Panc1 (cell line): Measurements from ENCODE around the gene PIK3R6. TPM values are rescaled to one million over a fixed set of nuclear protein-coding genes. Genes with fewer than 3 reads are reported as not detected.

Experiments used
- ATAC-seq: fragments of 200-7000 bp; cut with Tn5 transposase; 2 replicates; pipeline ENCODE4 v1.9.1; 2020; ENCODE audit warnings: mild to moderate bottlenecking, moderate library complexity
- BruUV-seq: library from RNA; stranded (reverse); fragments of 400-500 nt; replicated peaks from 2 replicates; lab custom pipeline; 2021; lab: Mats Ljungman, UMichigan
- CTCF ChIA-PET: fragments of 300-600 bp; sonication (Branson Sonifier 250); formaldehyde crosslinking; loops from one replicate; lab custom pipeline; 2022; ENCODE audit warnings: antibody characterized with exemption; lab: Charles Lee
- POLR2A ChIA-PET: fragments of 300-600 bp; sonication (Branson Sonifier 250); formaldehyde crosslinking; loops from one replicate; lab custom pipeline; 2022; ENCODE audit warnings: antibody characterized with exemption; lab: Charles Lee
- DNase-seq: peaks from one replicate; pipeline ENCODE4 v3.0.0-alpha.2; 2010; ENCODE audit warnings: low read depth, low spot score
- H3K27ac ChIP-seq: 2 replicates; pipeline ENCODE4 v1.5.1; 2011; ENCODE audit warnings: mild to moderate bottlenecking, low read length, inconsistent platforms
- H3K27me3 ChIP-seq: fragments of 200-500 bp; sonication (Bioruptor generic); 2 replicates; pipeline ENCODE4 v1.6.0; 2014; ENCODE audit warnings: low read length, inconsistent platforms; ENCODE audit not compliant: control insufficient read depth, insufficient read depth
- H3K36me3 ChIP-seq: fragments of 200-500 bp; sonication (Bioruptor generic); 2 replicates; pipeline ENCODE4 v1.5.1; 2014; ENCODE audit warnings: inconsistent platforms, mild to moderate bottlenecking, low read length, moderate library complexity; ENCODE audit not compliant: control insufficient read depth, insufficient read depth
- H3K4me1 ChIP-seq: 2 replicates; pipeline ENCODE4 v1.5.1; 2011; ENCODE audit warnings: inconsistent platforms, mild to moderate bottlenecking, low read length, moderate library complexity; ENCODE audit not compliant: control insufficient read depth, insufficient read depth
- H3K4me3 ChIP-seq, 2 experiments: 2 replicates each; pipeline ENCODE4 v1.5.1; 2011 to 2012; ENCODE audit warnings: low read depth in 2 of 2, low read length in 2 of 2, mild to moderate bottlenecking in 2 of 2, inconsistent platforms in 1 of 2, moderate library complexity in 1 of 2
- H3K9me3 ChIP-seq: fragments of 200-500 bp; sonication (Bioruptor generic); 2 replicates; pipeline ENCODE4 v1.5.1; 2014; ENCODE audit warnings: low read depth, mild to moderate bottlenecking, inconsistent platforms, low read length, moderate library complexity; ENCODE audit not compliant: control insufficient read depth, insufficient read depth
- POLR2AphosphoS5 ChIP-seq: IDR thresholded peaks from 2 replicates; pipeline ENCODE4 v1.6.1; 2012; ENCODE audit warnings: mild to moderate bottlenecking, low read depth, low read length, moderate library complexity
- SIN3A ChIP-seq: IDR thresholded peaks from 2 replicates; pipeline ENCODE4 v1.6.1; 2012; ENCODE audit warnings: low read depth, mild to moderate bottlenecking, low read length, moderate library complexity, borderline replicate concordance; ENCODE audit not compliant: insufficient read depth
- TCF7L2 ChIP-seq: IDR thresholded peaks from 2 replicates; pipeline ENCODE4 v1.6.1; 2011; ENCODE audit warnings: mild to moderate bottlenecking, low read depth, low read length, inconsistent platforms
- in situ Hi-C: cut with HindIII; loops from 2 replicates; pipeline ENCODE4 v1.10.0; 2016; ENCODE audit warnings: low sequenced_read_pairs, low pct_unique_long_range_greater_than_20kb
- intact Hi-C: fragments of 100-400 bp; cut with micrococcal nuclease; formaldehyde crosslinking; loops from one replicate; pipeline ENCODE4 v1.10.0; 2022; ENCODE audit not compliant: unreplicated experiment
- total RNA-seq: library from RNA; stranded (reverse); gene quantifications from one replicate; pipeline ENCODE4 v1.2.1, GENCODE V29; 2021; ENCODE audit not compliant: unreplicated experiment
- TF ChIP-seq, protein P1 (sequence below), 2 experiments: IDR thresholded peaks; 2 replicates each; pipeline ENCODE4 v1.6.1; 2011 to 2012; ENCODE audit warnings: low read depth in 2 of 2, control low read depth in 1 of 2, low read length in 1 of 2, mild to moderate bottlenecking in 1 of 2, moderate library complexity in 1 of 2; ENCODE audit not compliant: insufficient read depth in 1 of 2
- TF ChIP-seq, protein P2 (sequence below): fragments of 450-650 bp; IDR thresholded peaks from 2 replicates; pipeline ENCODE4 v1.5.1; 2017; ENCODE audit warnings: mild to moderate bottlenecking

The PIK3R6 gene
- total RNA-seq, 1 experiment from 2014 or later = not detected

DNA sequence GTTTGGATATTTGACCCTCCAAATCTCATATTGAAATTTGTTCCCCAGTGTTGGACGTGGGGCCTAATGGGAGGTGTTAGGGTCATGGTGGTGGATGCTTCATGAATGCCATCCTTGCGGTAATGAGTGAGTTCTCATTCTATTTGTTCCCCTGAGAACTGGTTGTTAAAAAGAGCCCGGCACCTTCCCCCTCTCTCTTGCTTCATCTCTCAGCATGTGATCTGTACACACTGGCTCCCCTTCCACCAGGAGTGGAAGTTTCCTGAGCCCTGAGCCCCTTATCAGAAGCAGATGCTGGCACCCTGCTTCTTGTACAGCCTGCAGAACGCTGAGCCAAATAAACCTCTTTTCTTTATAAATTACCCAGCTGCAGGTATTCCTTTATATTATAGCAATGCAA, 25.6 kb downstream of the PIK3R6 start:
- in situ Hi-C loops (no loop called here), intact Hi-C loops (no loop called here)
- ATAC-seq = no peak
- H3K27me3 ChIP-seq = no peaks in the 10 kb centered on the region
- TF ChIP-seq, protein P1, sequence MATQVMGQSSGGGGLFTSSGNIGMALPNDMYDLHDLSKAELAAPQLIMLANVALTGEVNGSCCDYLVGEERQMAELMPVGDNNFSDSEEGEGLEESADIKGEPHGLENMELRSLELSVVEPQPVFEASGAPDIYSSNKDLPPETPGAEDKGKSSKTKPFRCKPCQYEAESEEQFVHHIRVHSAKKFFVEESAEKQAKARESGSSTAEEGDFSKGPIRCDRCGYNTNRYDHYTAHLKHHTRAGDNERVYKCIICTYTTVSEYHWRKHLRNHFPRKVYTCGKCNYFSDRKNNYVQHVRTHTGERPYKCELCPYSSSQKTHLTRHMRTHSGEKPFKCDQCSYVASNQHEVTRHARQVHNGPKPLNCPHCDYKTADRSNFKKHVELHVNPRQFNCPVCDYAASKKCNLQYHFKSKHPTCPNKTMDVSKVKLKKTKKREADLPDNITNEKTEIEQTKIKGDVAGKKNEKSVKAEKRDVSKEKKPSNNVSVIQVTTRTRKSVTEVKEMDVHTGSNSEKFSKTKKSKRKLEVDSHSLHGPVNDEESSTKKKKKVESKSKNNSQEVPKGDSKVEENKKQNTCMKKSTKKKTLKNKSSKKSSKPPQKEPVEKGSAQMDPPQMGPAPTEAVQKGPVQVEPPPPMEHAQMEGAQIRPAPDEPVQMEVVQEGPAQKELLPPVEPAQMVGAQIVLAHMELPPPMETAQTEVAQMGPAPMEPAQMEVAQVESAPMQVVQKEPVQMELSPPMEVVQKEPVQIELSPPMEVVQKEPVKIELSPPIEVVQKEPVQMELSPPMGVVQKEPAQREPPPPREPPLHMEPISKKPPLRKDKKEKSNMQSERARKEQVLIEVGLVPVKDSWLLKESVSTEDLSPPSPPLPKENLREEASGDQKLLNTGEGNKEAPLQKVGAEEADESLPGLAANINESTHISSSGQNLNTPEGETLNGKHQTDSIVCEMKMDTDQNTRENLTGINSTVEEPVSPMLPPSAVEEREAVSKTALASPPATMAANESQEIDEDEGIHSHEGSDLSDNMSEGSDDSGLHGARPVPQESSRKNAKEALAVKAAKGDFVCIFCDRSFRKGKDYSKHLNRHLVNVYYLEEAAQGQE (IDR thresholded peaks at IDR 0.05; ENCODE audit: insufficient read depth in 1 of 2, low read depth in 2 of 2, low read length in 1 of 2) = no peak
- TF ChIP-seq, protein P2, sequence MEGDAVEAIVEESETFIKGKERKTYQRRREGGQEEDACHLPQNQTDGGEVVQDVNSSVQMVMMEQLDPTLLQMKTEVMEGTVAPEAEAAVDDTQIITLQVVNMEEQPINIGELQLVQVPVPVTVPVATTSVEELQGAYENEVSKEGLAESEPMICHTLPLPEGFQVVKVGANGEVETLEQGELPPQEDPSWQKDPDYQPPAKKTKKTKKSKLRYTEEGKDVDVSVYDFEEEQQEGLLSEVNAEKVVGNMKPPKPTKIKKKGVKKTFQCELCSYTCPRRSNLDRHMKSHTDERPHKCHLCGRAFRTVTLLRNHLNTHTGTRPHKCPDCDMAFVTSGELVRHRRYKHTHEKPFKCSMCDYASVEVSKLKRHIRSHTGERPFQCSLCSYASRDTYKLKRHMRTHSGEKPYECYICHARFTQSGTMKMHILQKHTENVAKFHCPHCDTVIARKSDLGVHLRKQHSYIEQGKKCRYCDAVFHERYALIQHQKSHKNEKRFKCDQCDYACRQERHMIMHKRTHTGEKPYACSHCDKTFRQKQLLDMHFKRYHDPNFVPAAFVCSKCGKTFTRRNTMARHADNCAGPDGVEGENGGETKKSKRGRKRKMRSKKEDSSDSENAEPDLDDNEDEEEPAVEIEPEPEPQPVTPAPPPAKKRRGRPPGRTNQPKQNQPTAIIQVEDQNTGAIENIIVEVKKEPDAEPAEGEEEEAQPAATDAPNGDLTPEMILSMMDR = no peak
- TF ChIP-seq POLR2AphosphoS5 = no peak
- ChIA-PET CTCF (interaction anchor here (0.6 kb wide), 1 partner anchor 63 kb away, joined by 11 read pairs; no protein-coding TSS in a partner anchor), POLR2A (no interaction called here)
- H3K27ac ChIP-seq = no peak overlapping the region
- DNase-seq = no peak
- BruUV-seq = no TSS peak
- H3K36me3 ChIP-seq = no peaks in the 10 kb centered on the region
- no peak overlapping the region for H3K4me3 ChIP-seq
- no peaks in the 10 kb centered on the region for H3K4me1 ChIP-seq
- no peaks in the 10 kb centered on the region for H3K9me3 ChIP-seq

DNA sequence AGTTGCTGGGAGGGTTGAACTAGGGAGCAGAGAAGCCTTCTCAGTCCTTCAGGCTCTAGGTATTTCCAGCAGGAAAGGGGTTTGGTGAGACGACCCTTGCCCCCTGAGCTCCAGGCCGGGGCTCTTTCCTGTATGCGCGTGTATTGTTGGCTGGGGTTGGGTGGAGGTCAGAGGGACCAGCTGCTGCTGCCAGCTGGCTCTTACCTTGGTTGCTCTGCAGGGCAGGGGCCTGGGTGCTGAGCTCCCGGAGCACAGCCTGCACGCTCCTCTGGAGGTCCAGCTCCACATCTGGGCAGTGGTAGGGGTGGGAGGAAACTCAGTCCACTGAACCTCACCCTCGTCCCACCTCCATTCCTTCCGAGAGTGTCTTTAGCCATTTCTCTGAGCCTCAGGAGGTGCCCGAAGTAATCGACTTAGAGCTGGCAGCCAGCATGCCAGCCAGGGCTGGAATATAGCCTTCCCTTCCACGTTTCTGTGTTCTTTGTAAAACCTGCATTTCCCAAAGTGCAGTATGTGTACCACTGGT, 28.0 kb downstream of the PIK3R6 start:
- Histone ChIP-seq H3K9me3 (no peaks in the 10 kb centered on the region), H3K27me3 (no peaks in the 10 kb centered on the region), H3K27ac (no peak overlapping the region), H3K4me1 (no peaks in the 10 kb centered on the region), H3K4me3 (no peak overlapping the region), H3K36me3 (no peaks in the 10 kb centered on the region)
- no TSS peak for BruUV-seq
- no peak for ATAC-seq
- intact Hi-C loops (no loop called here), in situ Hi-C loops (no loop called here)
- ChIA-PET CTCF (no interaction called here), POLR2A (interaction anchor here (0.6 kb wide), 1 partner anchor 437 kb away, joined by 3 read pairs; no protein-coding TSS in a partner anchor)
- TF ChIP-seq, protein P2 = no peak
- no peak for TF ChIP-seq TCF7L2
- TF ChIP-seq SIN3A = no peak
- TF ChIP-seq, protein P1 (IDR thresholded peaks at IDR 0.05; ENCODE audit: insufficient read depth in 1 of 2, low read depth in 2 of 2, low read length in 1 of 2) = no peak
- TF ChIP-seq POLR2AphosphoS5 = no peak
- no peak for DNase-seq
